Measurements from ENCODE around the gene EMILIN1.

DNA sequence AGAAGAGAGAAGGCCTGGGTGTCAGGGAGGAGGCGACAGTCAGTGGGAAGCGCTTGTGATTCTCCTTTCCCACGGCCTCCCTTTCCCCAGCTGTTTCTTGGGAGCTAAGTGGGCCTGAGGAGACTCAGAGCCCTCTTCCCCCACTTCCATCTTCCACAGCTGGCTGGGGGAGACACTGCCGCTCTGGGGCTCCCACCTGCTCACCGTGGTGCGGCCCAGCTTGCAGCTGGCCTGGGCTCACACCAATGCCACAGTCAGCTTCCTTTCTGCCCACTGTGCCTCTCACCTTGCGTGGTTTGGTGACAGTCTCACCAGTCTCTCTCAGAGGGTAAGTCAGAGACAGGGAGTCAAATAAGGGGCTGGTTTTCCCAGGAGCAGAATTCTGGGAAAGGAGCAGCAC is 38.5 kb upstream of the EMILIN1 start:
- TF ChIP-seq, protein P1, sequence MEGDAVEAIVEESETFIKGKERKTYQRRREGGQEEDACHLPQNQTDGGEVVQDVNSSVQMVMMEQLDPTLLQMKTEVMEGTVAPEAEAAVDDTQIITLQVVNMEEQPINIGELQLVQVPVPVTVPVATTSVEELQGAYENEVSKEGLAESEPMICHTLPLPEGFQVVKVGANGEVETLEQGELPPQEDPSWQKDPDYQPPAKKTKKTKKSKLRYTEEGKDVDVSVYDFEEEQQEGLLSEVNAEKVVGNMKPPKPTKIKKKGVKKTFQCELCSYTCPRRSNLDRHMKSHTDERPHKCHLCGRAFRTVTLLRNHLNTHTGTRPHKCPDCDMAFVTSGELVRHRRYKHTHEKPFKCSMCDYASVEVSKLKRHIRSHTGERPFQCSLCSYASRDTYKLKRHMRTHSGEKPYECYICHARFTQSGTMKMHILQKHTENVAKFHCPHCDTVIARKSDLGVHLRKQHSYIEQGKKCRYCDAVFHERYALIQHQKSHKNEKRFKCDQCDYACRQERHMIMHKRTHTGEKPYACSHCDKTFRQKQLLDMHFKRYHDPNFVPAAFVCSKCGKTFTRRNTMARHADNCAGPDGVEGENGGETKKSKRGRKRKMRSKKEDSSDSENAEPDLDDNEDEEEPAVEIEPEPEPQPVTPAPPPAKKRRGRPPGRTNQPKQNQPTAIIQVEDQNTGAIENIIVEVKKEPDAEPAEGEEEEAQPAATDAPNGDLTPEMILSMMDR (IDR thresholded peaks at IDR 0.05) = no peak
- no peak for TF ChIP-seq EZH2 (IDR thresholded peaks at IDR 0.05; ENCODE audit: borderline replicate concordance, insufficient read depth, low read depth, low read length, poor library complexity, severe bottlenecking)
